ENCODE data around the gene SFRP2. TPM values are rescaled to one million over a fixed set of nuclear protein-coding genes. Genes with fewer than 3 reads are reported as not detected.

Gene SFRP2
- total RNA-seq, result 100 to 1,000 TPM; 157 to 313 TPM
- long read RNA-seq, donor 1, transcript SFRP2-201 (3 exons, 2,032 nt), result major isoform, 353 of 364 reads
- long read RNA-seq, donor 1, partial matches to known transcripts, result 7 of 364 reads
- long read RNA-seq, donor 1, other reads (novel, unspliced or antisense), result 4 of 364 reads
- long read RNA-seq, donor 2, transcript SFRP2-201 (3 exons, 2,032 nt), result major isoform, 668 of 677 reads
- long read RNA-seq, donor 2, partial matches to known transcripts, result 9 of 677 reads
- long read RNA-seq, donor 2, other reads (novel, unspliced or antisense), result 0 of 677 reads

GRCh38 chr4:153788413-153789276, at the start of gene SFRP2:
Gene SFRP2, minus strand, starts transcription at chr4:153789083. Its CDS starts 248 bp downstream, at chr4:153788835.
- DNase-seq (ENCODE audit: low spot score), result no peak
- intact Hi-C loops (cut with DNase I), result loop anchor here (10.0 kb wide), 2 partner anchors 526 to 536 kb away; no protein-coding TSS in a partner anchor

DNA sequence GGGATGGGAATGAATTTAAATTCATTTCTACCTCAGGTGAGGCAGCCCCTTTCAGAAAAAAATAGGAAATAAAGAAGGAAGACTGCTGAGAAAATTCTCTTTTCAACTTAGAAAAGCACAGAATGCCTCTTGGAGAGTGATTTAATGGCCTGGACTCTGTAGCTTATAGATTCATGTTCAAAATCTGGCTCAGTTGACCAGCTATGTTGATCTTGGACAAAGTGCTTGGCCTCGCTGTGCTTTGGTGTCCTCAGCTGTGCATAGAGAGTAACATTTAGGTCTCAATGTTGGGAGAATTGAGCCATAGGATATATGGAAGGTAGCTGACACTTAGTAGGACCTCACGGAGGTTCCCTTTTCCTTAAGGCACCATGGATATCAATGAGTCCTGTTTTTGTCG, 49.7 kb upstream of the SFRP2 start:
- intact Hi-C loops (cut with DNase I), result no loop called here
- DNase-seq (ENCODE audit: low spot score), result no peak

DNA sequence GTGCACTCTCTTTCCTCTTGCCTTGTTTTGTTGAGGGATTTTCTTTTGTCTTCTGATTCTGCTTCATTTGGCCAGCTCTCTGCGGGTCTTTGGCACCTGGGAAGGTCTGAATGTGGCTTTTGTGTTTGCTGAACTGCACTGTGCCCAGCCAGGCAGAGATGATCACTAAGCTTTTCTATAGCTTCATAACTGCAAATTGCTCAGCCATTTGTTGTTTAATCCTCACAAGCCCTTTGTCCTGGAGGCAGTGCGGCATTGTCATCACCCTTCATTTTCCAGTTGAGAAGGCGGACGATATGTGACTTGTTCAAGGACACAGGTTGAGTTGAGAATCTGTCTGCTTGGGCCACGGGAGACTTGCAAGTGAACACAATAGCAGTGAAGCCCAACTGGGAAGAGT, 46.0 kb upstream of the SFRP2 start:
- intact Hi-C loops (cut with DNase I), result no loop called here
- no peak for DNase-seq (ENCODE audit: low spot score)

- intact Hi-C loops (cut with DNase I), result no loop called here
These were observed 43.9 kb upstream of the SFRP2 start for GRCh38 chr4:153832720-153833287.

DNA sequence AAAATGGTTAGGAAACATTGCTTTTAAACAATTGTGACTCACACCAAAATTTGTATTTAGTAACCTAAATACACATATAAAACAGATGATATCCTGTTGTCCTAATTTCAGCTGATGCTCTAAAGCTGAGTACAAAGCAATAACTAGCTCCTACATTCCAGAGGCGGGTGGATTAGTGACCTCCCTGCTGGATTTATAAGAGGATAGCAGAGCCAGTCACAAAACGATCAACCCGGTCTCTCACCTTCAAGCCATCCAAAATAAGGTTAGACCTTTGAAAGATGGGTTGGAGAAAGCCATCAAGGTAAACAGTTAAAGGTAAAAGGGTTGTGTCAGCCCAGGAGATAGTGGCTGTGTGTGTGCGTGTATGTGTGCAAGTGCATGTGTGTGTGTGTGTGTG, 43.2 kb upstream of the SFRP2 start:
- intact Hi-C loops (cut with DNase I), result no loop called here
- no peak for DNase-seq (ENCODE audit: low spot score)

More at GRCh38 chr4:153832720-153833287, 43.9 kb upstream of the SFRP2 start:
- DNase-seq (ENCODE audit: low spot score), result no peak

DNA sequence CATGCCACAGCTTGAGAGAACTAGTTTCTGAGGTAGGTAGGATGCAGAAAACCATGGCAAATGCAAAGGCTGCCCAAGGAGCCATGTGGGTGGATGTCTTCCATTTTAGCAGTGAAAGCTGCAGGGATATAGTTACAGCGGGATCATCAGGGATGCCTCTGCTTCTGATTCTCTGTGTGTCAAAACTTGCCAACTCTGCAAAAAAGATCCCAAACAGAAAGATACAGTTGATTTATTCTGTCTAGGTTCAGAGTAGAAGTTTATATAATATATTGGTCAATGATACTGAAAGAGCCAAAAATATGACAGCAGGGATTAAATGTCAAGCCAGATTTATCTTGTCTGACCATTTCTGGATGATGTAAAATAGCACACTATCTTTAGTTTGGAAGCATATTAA, 42.4 kb upstream of the SFRP2 start:
- intact Hi-C loops (cut with DNase I), result no loop called here
- DNase-seq (ENCODE audit: low spot score), result no peak

DNA sequence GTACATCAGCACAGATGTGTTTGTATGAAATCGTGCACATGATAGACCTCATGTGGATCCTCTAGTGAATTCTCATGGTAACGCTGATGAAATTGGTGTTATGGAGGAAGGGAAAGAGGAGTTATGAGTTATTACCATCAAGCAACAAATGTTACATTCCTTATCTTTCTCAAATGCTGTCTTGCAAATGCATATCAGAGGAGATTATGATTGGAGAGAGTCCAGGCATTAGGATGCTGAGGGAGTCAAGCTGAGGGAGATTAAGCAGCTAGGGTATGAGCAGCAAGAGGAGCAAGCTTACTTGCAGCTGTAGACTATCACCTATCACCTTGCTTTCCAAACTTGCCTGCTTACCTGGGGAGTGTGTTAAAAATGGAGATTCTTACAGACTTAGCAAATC, 36.8 kb upstream of the SFRP2 start:
- no peak for DNase-seq (ENCODE audit: low spot score)
- intact Hi-C loops (cut with DNase I), result no loop called here

DNA sequence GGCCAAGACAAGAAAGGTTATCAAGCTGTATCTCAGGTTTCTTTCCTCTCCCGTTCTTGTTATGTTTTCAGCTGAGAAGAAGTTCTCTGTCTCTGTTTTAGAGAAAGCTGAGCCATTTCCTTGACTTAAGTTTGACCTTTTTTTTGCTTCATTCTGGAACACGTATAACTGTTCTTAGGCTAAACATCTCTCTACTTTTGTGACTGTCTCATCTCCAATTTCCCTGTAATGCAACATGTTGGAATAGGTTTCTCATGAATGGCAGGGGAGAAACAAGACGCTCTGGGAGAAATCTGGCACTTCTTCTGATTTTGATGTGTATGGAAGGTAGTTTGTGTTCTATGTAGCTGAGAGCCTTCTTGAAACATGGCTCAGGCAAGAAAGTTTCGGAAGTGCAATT, 36.2 kb upstream of the SFRP2 start:
- intact Hi-C loops (cut with DNase I), result no loop called here
- DNase-seq (ENCODE audit: low spot score), result no peak

- intact Hi-C loops (cut with DNase I), result no loop called here
- no peak for DNase-seq (ENCODE audit: low spot score)
These were observed 35.6 kb upstream of the SFRP2 start for GRCh38 chr4:153824501-153824900.

- intact Hi-C loops (cut with DNase I), result no loop called here
These were observed 34.6 kb upstream of the SFRP2 start for GRCh38 chr4:153823483-153823882.

GRCh38 chr4:153822316-153822715, 33.4 kb upstream of the SFRP2 start:
- intact Hi-C loops (cut with DNase I), result no loop called here
- DNase-seq (ENCODE audit: low spot score), result no peak

More at GRCh38 chr4:153823483-153823882, 34.6 kb upstream of the SFRP2 start:
- DNase-seq (ENCODE audit: low spot score), result no peak

- intact Hi-C loops (cut with DNase I), result no loop called here
These were observed 28.6 kb upstream of the SFRP2 start for GRCh38 chr4:153817466-153817865.

DNA sequence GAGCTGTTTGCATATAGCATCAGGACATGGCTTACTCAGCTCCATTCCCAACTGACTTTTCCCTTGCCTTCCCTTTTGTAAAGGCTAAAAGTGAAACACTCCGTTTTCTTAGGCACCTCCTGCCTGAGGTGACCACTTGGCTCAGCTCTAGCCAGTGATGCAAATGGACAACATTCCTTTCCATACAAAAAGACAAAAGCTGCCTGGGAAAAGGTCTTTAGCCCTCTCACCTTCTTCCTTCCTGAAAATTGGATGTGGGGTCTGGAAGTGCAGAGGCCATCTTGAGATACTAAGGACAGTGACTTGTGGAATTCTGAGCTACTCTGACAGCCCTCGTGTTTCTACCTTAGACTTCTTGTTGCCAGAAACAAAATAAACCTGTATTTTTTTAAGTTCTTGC, 27.7 kb upstream of the SFRP2 start:
- intact Hi-C loops (cut with DNase I), result no loop called here
- DNase-seq (ENCODE audit: low spot score), result no peak

More at GRCh38 chr4:153817466-153817865, 28.6 kb upstream of the SFRP2 start:
- no peak for DNase-seq (ENCODE audit: low spot score)

DNA sequence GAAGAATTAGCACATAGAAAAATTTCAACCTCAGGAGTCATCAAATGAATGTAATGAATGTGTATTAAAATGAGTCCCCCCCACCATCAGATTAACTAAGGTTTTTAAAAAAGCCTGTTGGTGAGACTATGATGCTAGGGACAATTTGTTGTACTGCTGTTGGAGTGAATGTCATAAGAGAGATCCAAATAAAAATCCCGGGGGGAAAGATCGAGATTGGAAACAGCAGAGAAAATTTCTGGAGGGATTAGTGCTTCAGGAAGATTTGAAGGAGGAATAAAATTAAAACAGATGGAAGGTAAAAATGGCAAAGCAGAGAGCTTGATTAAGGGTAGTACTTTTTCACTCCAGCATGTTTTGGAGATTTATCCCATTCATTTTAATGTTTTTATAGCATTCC, 25.9 kb upstream of the SFRP2 start:
- intact Hi-C loops (cut with DNase I), result no loop called here
- no peak for DNase-seq (ENCODE audit: low spot score)

DNA sequence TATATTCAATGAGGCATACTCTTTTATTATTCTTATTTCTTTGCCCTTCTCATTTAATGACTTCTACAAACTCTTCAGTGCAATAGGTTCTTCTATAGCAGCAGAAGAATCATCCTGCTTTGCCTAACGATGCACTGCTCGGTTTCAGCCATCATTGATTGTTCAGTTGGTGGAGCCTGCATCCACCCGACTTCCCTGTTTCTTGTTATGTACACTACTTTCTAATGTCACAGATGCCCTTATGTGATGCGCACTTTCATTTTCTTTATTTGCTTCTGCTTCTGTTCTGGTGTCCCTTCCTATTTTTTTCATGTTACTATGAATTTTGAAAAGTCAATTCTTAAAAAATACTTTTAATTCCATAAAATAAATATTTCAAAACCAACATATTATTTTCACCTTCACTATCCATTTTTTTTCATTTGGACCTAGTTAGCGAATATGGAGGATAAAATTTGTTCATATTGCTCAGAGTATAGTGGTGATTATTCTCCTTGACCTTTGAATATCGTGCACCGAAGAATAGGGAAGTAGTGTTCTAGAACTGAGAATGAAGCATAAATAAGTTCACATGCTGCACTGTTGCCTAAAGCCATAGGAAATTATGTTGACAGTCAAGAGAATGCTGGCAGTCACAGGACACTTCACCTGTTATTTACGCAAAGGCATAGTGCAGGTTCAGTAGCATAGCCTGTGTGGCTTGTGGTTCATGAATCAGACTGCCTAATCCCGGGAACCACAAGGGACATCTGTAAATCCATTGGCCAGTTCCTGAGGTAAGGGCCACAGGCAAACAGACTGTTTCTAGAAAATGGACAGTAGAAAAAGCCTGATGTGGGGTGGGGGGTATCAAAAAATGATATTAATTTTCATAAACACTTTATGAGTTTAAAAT, 21.3 kb upstream of the SFRP2 start:
- no peak for DNase-seq (ENCODE audit: low spot score)
- intact Hi-C loops (cut with DNase I), result no loop called here

- intact Hi-C loops (cut with DNase I), result no loop called here
- DNase-seq (ENCODE audit: low spot score), result no peak
These were observed 20.4 kb upstream of the SFRP2 start for GRCh38 chr4:153809307-153809706.

- intact Hi-C loops (cut with DNase I), result no loop called here
- no peak for DNase-seq (ENCODE audit: low spot score)
These were observed 19.3 kb upstream of the SFRP2 start for GRCh38 chr4:153808175-153808574.

GRCh38 chr4:153806073-153806472, 17.2 kb upstream of the SFRP2 start:
- intact Hi-C loops (cut with DNase I), result no loop called here
- no peak for DNase-seq (ENCODE audit: low spot score)

DNA sequence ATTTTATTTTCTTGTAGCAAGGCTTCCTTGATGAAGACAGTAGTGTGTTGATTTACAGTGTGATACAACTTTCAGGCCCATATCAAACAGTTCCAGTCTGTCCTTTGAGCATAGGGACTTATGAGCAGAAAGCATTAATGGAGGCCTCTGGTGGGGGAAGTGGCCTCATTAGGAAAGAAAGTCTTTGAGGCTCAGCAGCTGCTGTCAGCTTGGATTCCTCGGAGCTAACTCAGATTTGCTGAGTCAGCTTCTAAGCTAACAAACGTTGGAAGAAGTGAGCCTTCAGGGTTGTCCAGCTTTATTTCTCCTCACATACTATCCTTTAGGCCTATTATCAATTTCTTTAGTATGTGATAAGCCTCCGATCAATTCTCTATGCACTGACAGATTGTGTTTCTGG, 15.8 kb upstream of the SFRP2 start:
- intact Hi-C loops (cut with DNase I), result no loop called here
- DNase-seq (ENCODE audit: low spot score), result no peak

Measured in posterior vena cava (tissue), 2 donors.